Panc1 (cell line): ENCODE results near the gene MGAT5.

Experiments used
- CTCF ChIP-seq: fragments of 450-650 bp; IDR thresholded peaks from 2 replicates; pipeline ENCODE4 v1.5.1; 2017; ENCODE audit warnings: mild to moderate bottlenecking
- POLR2AphosphoS5 ChIP-seq: IDR thresholded peaks from 2 replicates; pipeline ENCODE4 v1.6.1; 2012; ENCODE audit warnings: mild to moderate bottlenecking, low read depth, low read length, moderate library complexity
- REST ChIP-seq, 2 experiments: IDR thresholded peaks; 2 replicates each; pipeline ENCODE4 v1.6.1; 2011 to 2012; ENCODE audit warnings: low read depth in 2 of 2, control low read depth in 1 of 2, low read length in 1 of 2, mild to moderate bottlenecking in 1 of 2, moderate library complexity in 1 of 2; ENCODE audit not compliant: insufficient read depth in 1 of 2
- TCF7L2 ChIP-seq: IDR thresholded peaks from 2 replicates; pipeline ENCODE4 v1.6.1; 2011; ENCODE audit warnings: mild to moderate bottlenecking, low read depth, low read length, inconsistent platforms

GRCh38 chr2:134395779-134396178, 141.9 kb downstream of the MGAT5 start:
- no peak for TF ChIP-seq CTCF
- TF ChIP-seq POLR2AphosphoS5, result no peak
- TF ChIP-seq REST (IDR thresholded peaks at IDR 0.05; ENCODE audit: insufficient read depth in 1 of 2, low read depth in 2 of 2, low read length in 1 of 2), result no peak
- TF ChIP-seq TCF7L2, result no peak
